ENCODE data around the gene METTL4.

The METTL4 gene

DNA sequence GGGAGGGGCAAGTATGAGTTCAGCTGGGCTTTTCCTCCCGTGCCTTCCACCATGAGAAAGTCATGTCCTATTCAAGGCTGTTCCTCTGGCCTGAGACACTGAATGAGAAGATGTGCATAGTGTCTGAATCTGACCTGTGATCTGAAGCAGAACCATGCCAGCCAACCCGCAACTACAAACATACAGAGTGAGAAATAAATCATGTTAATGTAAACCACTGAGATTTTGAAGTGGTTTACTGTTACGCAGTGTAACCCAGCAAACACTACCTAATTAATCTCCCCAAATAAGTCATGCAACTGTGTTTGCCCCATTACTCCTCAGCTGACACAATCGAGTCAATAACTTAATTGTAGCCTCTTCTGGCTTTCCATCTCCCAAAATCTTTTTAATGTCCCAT lies 49.2 kb downstream of the METTL4 start:
- Histone ChIP-seq H3K27ac (no peak overlapping the region), H3K4me1 (peaks cover 0 to 11% (median 5%) of the 10 kb centered on the region in 10 experiments; a peak in 8 of 20 replicates), H3K27me3 (no peaks in the 10 kb centered on the region), H3K9ac (no peak overlapping the region), H4K20me1 (no peaks in the 10 kb centered on the region), H3K9me3 (replicated peaks in 1 of 11) (peaks cover 0 to 10% (median 0%) of the 10 kb centered on the region in 11 experiments; a peak in 2 of 22 replicates), H3K4me2 (peak overlapping the region in 10 of 11 experiments; percentile 1 to 61 (median 21); a peak in 12 of 22 replicates), H3K36me3 (no peaks in the 10 kb centered on the region), H3K4me3 (no peak overlapping the region)
- TF ChIP-seq Cebpa-rat (IDR thresholded peaks at IDR 0.05), result no peak

DNA sequence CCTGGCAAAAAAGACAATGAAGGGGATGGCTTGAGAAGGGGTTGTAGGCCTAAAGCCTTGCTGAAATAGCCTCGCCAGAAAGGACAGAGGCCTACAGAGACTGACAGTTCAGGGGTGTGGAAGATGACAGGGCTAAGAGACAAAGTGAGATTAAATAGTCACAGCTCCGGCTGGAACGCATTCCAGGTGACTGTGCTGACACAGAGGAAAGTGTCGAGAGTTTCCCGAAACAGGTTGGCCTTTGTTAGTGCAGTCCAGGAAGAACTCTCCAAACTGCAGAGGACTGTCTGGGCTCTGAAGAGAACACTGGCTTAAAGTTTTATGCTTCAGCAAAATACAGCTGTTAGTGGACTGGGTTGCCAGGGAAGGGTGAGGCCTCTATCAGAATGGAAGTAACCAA lies 52.8 kb downstream of the METTL4 start:
- no peak overlapping the region for H3K4me3 ChIP-seq
- H3K27ac ChIP-seq, result no peak overlapping the region
- H3K9ac ChIP-seq, result no peak overlapping the region
- H3K27me3 ChIP-seq, result no peaks in the 10 kb centered on the region
- no peak overlapping the region for H3K4me2 ChIP-seq
- H3K36me3 ChIP-seq, result no peaks in the 10 kb centered on the region
- peaks cover 0 to 20% (median 6%) of the 10 kb centered on the region in 11 experiments; a peak in 10 of 22 replicates for H3K9me3 ChIP-seq (replicated peaks in 1 of 11)
- TF ChIP-seq Cebpa-rat (IDR thresholded peaks at IDR 0.05), result no peak
- H4K20me1 ChIP-seq, result no peaks in the 10 kb centered on the region
- H3K4me1 ChIP-seq, result peaks cover 21 to 32% (median 28%) of the 10 kb centered on the region in 10 experiments

DNA sequence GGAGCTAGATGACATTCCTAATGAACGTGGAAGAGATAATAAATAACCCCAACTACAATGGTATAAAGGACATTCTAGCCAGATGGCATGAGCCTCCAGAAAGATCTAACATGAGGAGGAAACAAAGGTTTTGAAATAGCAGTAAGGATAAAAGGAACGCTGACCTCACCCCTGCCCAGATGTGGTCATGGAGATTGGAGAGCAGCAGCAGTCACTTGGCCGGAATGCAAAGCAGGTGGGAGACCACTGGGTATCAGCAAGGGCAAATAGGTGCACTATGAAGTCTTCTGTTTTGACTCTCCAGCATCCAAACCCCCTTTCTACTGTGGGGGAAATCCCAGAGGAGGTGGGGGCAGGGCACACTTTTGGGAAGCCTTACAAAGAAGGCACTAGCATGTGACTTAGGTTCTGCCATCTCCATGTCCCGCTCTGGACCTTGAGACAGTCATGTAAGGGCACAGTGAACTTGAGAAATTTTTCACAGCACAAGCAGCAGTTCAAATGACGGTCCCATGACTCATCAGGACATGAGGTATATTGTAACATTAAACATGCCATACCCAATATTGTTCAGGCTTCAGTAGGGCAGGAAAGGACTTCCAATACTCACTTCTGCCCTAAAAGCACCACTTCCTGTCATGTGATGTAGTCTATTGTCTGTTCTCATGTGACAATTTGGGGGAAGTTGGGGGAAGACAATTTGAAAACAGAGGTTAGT lies 55.2 kb downstream of the METTL4 start:
- no peak overlapping the region for H3K4me3 ChIP-seq
- no peaks in the 10 kb centered on the region for H4K20me1 ChIP-seq
- no peak for TF ChIP-seq Cebpa-rat (IDR thresholded peaks at IDR 0.05)
- peak overlapping the region in 1 of 11 experiments; percentile 61; a peak in 3 of 22 replicates for H3K9ac ChIP-seq
- H3K27ac ChIP-seq, result peak overlapping the region in 10 of 11 experiments; percentile 7 to 82 (median 36); a peak in 17 of 22 replicates
- no peaks in the 10 kb centered on the region for H3K27me3 ChIP-seq
- H3K9me3 ChIP-seq (replicated peaks in 1 of 11), result peaks cover 0 to 20% (median 6%) of the 10 kb centered on the region in 11 experiments; a peak in 10 of 22 replicates
- peak overlapping the region; percentile 31 to 62 (median 53) for H3K4me2 ChIP-seq
- H3K4me1 ChIP-seq, result peaks cover 16 to 28% (median 22%) of the 10 kb centered on the region in 10 experiments
- no peaks in the 10 kb centered on the region for H3K36me3 ChIP-seq

DNA sequence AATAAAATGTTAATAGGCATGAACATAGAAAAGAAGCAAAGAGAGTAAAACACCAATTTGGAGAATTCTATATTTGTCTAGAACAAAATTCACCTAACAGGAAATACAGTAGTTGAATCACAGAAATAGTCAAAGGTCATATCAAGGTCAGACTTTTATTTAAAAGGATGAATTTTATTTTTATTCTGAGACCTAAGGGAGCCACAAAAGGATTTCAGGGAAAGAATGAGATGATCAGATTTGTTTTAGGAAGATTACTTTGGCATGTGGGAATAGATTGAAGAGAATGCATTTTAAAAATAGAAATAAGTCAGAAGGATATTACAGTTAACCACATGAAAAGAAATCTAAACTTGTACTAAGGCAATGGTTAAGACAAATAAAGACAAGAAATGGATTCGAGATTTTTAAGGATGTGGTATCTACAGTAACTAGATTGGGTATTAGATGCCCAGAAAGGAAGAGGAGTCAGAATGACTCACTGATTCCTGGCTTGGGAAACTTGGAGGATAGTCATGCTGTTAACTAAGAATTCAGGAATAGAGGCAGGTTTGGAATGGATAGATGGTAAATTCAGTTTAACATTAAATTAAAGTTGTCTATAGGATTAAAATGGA lies 56.0 kb downstream of the METTL4 start:
- peaks cover 16 to 28% (median 22%) of the 10 kb centered on the region in 10 experiments for H3K4me1 ChIP-seq
- no peaks in the 10 kb centered on the region for H3K36me3 ChIP-seq
- H3K4me2 ChIP-seq, result peak overlapping the region; percentile 31 to 62 (median 53); a peak in 17 of 22 replicates
- H3K27me3 ChIP-seq, result no peaks in the 10 kb centered on the region
- peak overlapping the region in 4 of 11 experiments; percentile 63 to 82 (median 74); a peak in 10 of 22 replicates for H3K27ac ChIP-seq
- H3K4me3 ChIP-seq, result no peak overlapping the region
- peaks cover 0 to 20% (median 6%) of the 10 kb centered on the region in 11 experiments; a peak in 10 of 22 replicates for H3K9me3 ChIP-seq (replicated peaks in 1 of 11)
- TF ChIP-seq Cebpa-rat (IDR thresholded peaks at IDR 0.05), result no peak
- H3K9ac ChIP-seq, result no peak overlapping the region
- no peaks in the 10 kb centered on the region for H4K20me1 ChIP-seq

DNA sequence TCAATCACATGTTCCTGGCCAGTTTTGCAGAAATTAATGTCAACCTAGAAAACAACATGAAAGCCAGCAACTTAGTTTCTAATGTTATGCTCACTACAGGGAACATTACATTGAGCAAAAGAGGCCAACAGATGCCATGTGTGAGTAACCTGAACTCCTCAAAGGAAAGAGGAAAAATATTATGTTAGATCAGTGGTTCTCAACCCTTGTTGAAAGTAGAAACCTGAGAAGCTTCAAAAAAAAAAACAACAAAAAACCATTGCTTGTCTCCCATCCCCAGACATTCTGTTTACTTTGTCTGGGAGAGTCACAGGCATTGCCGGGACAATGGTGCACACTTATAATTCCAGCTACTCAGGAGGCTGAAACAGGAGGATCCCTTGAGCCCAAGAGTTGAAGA lies 57.7 kb downstream of the METTL4 start:
- Histone ChIP-seq H3K36me3 (no peaks in the 10 kb centered on the region), H3K4me3 (no peak overlapping the region), H3K9ac (no peak overlapping the region), H3K4me1 (peaks cover 16 to 28% (median 22%) of the 10 kb centered on the region in 10 experiments), H3K27ac (no peak overlapping the region), H4K20me1 (no peaks in the 10 kb centered on the region), H3K4me2 (no peak overlapping the region), H3K27me3 (no peaks in the 10 kb centered on the region), H3K9me3 (replicated peaks in 1 of 11) (peaks cover 0 to 16% (median 6%) of the 10 kb centered on the region in 11 experiments; a peak in 10 of 22 replicates)
- no peak for TF ChIP-seq Cebpa-rat (IDR thresholded peaks at IDR 0.05)

DNA sequence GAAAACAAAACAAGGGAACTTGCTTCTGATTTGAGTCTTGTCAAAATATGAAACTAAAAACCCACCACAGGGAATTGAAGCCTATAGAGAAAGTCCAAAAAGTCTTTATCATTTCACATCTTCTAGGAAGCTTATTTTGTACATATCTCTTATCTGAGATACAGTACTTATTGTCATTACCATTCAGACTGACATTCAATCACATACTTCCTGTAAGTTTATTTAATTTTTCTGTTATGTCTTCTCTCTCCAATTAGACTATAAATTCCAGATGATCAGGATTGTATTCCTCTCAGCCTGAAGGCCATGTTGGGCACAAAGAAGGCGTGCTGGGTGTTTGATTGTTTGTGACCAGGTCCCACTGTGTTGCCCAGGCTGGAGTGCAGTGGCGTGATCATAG lies 59.2 kb downstream of the METTL4 start:
- Histone ChIP-seq H3K27me3 (no peaks in the 10 kb centered on the region), H3K4me3 (no peak overlapping the region), H3K9ac (no peak overlapping the region), H4K20me1 (no peaks in the 10 kb centered on the region), H3K36me3 (no peaks in the 10 kb centered on the region), H3K4me1 (peaks cover 16 to 27% (median 22%) of the 10 kb centered on the region in 10 experiments), H3K4me2 (no peak overlapping the region), H3K27ac (no peak overlapping the region), H3K9me3 (replicated peaks in 1 of 11) (peaks cover 0 to 11% (median 5%) of the 10 kb centered on the region in 11 experiments; a peak in 9 of 22 replicates)
- TF ChIP-seq Cebpa-rat (IDR thresholded peaks at IDR 0.05), result no peak

DNA sequence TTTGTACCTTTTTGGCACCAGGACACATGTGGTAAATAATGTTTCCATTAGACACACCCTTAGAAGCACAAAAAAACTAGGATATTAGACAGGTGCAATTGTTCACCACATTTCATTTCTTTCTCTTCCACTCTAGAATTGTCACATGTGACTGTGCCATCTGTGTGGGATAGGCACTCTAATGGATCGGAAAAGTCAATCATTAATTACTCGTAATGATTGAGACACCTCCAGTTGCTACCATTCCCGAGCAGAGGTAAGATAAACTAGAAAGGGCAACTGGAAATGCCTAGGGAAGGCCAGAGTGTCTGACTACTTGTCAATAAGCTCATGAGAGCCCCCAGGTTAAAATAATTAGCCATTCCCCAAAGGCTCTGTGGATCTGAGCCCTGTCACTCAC lies 59.9 kb downstream of the METTL4 start:
- H4K20me1 ChIP-seq, result no peaks in the 10 kb centered on the region
- no peaks in the 10 kb centered on the region for H3K36me3 ChIP-seq
- no peak overlapping the region for H3K4me2 ChIP-seq
- peaks cover 13 to 22% (median 18%) of the 10 kb centered on the region in 10 experiments for H3K4me1 ChIP-seq
- no peak overlapping the region for H3K9ac ChIP-seq
- TF ChIP-seq Cebpa-rat (IDR thresholded peaks at IDR 0.05), result no peak
- no peak overlapping the region for H3K27ac ChIP-seq
- H3K4me3 ChIP-seq, result no peak overlapping the region
- H3K27me3 ChIP-seq, result no peaks in the 10 kb centered on the region
- H3K9me3 ChIP-seq (replicated peaks in 1 of 11), result peaks cover 0 to 6% (median under 1%) of the 10 kb centered on the region in 11 experiments; a peak in 7 of 22 replicates

DNA sequence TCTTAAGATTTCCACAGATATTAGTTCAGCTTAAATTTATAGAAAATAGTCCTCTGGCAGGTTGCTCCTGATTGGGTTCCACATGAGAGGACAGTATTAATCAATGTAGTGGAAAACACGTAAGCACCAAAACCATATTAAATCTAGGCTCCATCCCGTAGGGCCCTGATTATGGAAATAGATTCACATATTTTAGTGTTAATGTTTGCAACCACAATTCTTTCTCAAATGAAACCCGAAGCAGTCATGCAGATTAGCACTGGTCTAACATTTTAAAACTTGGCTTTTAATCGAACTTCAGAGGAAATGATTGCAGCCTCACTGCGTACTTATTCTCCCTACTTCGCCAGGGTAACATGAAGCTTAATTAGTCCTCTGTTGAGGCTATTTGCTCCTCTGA lies 60.9 kb downstream of the METTL4 start:
- H4K20me1 ChIP-seq, result no peaks in the 10 kb centered on the region
- H3K4me2 ChIP-seq, result no peak overlapping the region
- TF ChIP-seq Cebpa-rat (IDR thresholded peaks at IDR 0.05), result no peak
- H3K4me3 ChIP-seq, result no peak overlapping the region
- H3K27me3 ChIP-seq, result no peaks in the 10 kb centered on the region
- no peak overlapping the region for H3K27ac ChIP-seq
- H3K4me1 ChIP-seq, result peaks cover 4 to 11% (median 9%) of the 10 kb centered on the region in 10 experiments
- H3K36me3 ChIP-seq, result no peaks in the 10 kb centered on the region
- H3K9ac ChIP-seq, result no peak overlapping the region
- H3K9me3 ChIP-seq (replicated peaks in 1 of 11), result no peaks in the 10 kb centered on the region

DNA sequence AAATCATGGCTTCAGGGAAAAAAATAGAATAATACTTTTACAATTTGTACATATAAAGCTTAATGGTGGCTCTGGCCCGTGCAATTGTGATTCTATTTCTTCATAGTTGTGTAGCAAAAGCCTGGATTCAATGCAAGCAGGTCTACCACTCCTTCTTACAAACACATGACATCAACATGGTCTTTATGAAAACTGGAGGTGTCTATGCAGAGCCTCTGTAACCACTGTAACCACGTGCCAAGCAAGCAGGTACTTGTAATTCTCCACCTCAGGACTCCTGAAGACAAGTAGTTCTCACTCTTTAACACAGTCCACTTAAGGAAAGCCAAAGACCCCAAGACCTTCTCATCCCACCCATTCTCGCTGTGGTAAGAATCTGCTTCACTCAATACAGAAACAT lies 62.6 kb downstream of the METTL4 start:
- Histone ChIP-seq H3K4me3 (no peak overlapping the region), H3K9ac (no peak overlapping the region)

More for the DNA sequence above, 62.6 kb downstream of the METTL4 start:
- Histone ChIP-seq H3K9me3 (replicated peaks in 1 of 11) (no peaks in the 10 kb centered on the region), H3K27ac (no peak overlapping the region), H3K4me2 (no peak overlapping the region), H4K20me1 (no peaks in the 10 kb centered on the region), H3K4me1 (peaks cover 0 to 13% (median 3%) of the 10 kb centered on the region in 10 experiments; a peak in 7 of 20 replicates), H3K27me3 (no peaks in the 10 kb centered on the region), H3K36me3 (no peaks in the 10 kb centered on the region)
- no peak for TF ChIP-seq Cebpa-rat (IDR thresholded peaks at IDR 0.05)

Data from BLaER1 treated with 17β-estradiol and CSF1 and Interleukin-3, amounts not matched to agents 10 nM and 100 nM (cell line).